Upper lobe of right lung (tissue), 1 donor: Measurements from ENCODE around the gene BLTP3B. TPM values are rescaled to one million over a fixed set of nuclear protein-coding genes. Genes with fewer than 3 reads are reported as not detected.

ENCODE experiments used
- ATAC-seq: fragments of 200-7000 bp; cut with Tn5 transposase; one replicate; pipeline ENCODE4 v1.9.1; 2020; ENCODE audit warnings: mild to moderate bottlenecking, moderate library complexity
- DNase-seq: peaks from one replicate; pipeline ENCODE4 v3.0.0-alpha.2; 2020
- H3K27ac ChIP-seq: fragments of 200-600 bp; one replicate; pipeline ENCODE4 v1.8.0; 2022
- H3K27me3 ChIP-seq: fragments of 200-600 bp; one replicate; pipeline ENCODE4 v1.8.0; 2022; ENCODE audit warnings: mild to moderate bottlenecking
- H3K36me3 ChIP-seq: fragments of 200-600 bp; one replicate; pipeline ENCODE4 v1.8.0; 2022
- H3K4me1 ChIP-seq: fragments of 200-600 bp; one replicate; pipeline ENCODE4 v1.8.0; 2022
- H3K4me3 ChIP-seq: fragments of 200-600 bp; one replicate; pipeline ENCODE4 v1.8.0; 2022; ENCODE audit warnings: mild to moderate bottlenecking
- H3K9me3 ChIP-seq: fragments of 200-600 bp; one replicate; pipeline ENCODE4 v1.8.0; 2022
- intact Hi-C: fragments of 100-400 bp; cut with DNase I; formaldehyde crosslinking; loops from one replicate; pipeline ENCODE4 v1.11.0; 2022
- total RNA-seq: library from RNA; stranded (reverse); fragmentation: NEBNext Ultra II Directional; extraction: Animal tissue kit (Norgen Biotek cat#: 25700); gene quantifications from one replicate; pipeline ENCODE4 v1.2.1, GENCODE V29; 2021
- TF ChIP-seq, protein P1 (sequence below): fragments of 200-600 bp; IDR thresholded peaks from one replicate; pipeline ENCODE4 v1.8.0; 2022; ENCODE audit warnings: antibody characterized with exemption
- donor health status: DM: no; HTN: yes; CAD: no; lungs with severe emphysema.

The BLTP3B gene
- total RNA-seq, 1 donor from 2014 or later: 22.0 TPM

- no peaks in the 10 kb centered on the region for H3K36me3 ChIP-seq
- no peaks in the 10 kb centered on the region for H3K9me3 ChIP-seq
- H3K4me3 ChIP-seq: no peak overlapping the region
- no peaks in the 10 kb centered on the region for H3K27me3 ChIP-seq
- no peak for ATAC-seq
- DNase-seq: no peak
- TF ChIP-seq, protein P1, sequence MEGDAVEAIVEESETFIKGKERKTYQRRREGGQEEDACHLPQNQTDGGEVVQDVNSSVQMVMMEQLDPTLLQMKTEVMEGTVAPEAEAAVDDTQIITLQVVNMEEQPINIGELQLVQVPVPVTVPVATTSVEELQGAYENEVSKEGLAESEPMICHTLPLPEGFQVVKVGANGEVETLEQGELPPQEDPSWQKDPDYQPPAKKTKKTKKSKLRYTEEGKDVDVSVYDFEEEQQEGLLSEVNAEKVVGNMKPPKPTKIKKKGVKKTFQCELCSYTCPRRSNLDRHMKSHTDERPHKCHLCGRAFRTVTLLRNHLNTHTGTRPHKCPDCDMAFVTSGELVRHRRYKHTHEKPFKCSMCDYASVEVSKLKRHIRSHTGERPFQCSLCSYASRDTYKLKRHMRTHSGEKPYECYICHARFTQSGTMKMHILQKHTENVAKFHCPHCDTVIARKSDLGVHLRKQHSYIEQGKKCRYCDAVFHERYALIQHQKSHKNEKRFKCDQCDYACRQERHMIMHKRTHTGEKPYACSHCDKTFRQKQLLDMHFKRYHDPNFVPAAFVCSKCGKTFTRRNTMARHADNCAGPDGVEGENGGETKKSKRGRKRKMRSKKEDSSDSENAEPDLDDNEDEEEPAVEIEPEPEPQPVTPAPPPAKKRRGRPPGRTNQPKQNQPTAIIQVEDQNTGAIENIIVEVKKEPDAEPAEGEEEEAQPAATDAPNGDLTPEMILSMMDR: no peak
- intact Hi-C loops: no loop called here
- no peak overlapping the region for H3K27ac ChIP-seq
- H3K4me1 ChIP-seq: peaks cover 3% of the 10 kb centered on the region
These were observed 22.3 kb downstream of the BLTP3B start for GRCh38 chr12:100120355-100120754.

DNA sequence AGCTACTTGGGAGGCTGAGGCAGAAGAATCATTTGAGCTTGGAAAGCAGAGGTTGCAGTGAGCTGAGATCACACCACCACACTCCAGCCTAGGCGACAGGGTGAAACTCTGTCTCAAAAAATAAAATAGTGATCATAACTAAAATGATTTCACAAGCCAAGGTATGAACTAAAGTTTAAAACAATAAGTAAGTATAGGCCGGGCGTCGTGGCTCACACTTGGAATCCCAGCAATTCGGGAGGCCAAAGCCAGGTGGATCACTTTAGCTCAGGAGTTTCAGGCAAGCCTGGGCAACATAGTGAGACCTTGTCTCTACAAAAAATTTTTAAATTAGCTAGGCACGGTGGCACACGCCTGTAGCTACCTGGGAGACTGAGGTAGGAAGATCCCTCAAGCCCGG is 27.4 kb downstream of the BLTP3B start:
- Histone ChIP-seq H3K4me3 (no peak overlapping the region), H3K27me3 (no peaks in the 10 kb centered on the region), H3K27ac (no peak overlapping the region), H3K4me1 (peaks cover 5% of the 10 kb centered on the region), H3K36me3 (no peaks in the 10 kb centered on the region), H3K9me3 (no peaks in the 10 kb centered on the region)
- no peak for ATAC-seq
- intact Hi-C loops: no loop called here
- TF ChIP-seq, protein P1: no peak
- no peak for DNase-seq

- H3K27ac ChIP-seq: no peak overlapping the region
- H3K36me3 ChIP-seq: no peaks in the 10 kb centered on the region
- H3K4me1 ChIP-seq: peaks cover 5% of the 10 kb centered on the region
- no peaks in the 10 kb centered on the region for H3K27me3 ChIP-seq
- TF ChIP-seq, protein P1: no peak
- DNase-seq (no peak), ATAC-seq (no peak)
- no peak overlapping the region for H3K4me3 ChIP-seq
- no peaks in the 10 kb centered on the region for H3K9me3 ChIP-seq
- intact Hi-C loops: no loop called here
These were observed 28.1 kb downstream of the BLTP3B start for GRCh38 chr12:100114574-100114973.

DNA sequence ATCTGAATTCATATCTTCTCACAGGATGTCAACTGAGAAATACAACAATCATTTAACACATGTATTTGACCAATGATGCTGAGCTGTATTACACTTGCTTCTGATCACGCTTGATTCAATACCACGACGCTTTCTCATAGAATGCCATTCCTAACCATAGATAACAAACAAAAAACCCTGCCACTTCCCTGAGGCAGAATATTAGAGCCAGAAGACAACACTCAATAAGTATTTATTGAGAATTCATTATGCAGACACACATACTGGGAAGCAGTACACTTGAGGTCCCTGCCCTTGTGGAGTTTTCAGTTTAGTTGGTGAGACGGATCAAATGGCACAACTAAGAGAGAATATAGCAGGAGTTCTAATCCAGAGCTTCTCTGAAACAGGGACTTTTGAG is 32.4 kb downstream of the BLTP3B start:
- Histone ChIP-seq H3K27me3 (no peaks in the 10 kb centered on the region), H3K36me3 (peaks cover 5% of the 10 kb centered on the region), H3K4me3 (no peak overlapping the region), H3K27ac (no peak overlapping the region), H3K4me1 (peaks cover 5% of the 10 kb centered on the region), H3K9me3 (no peaks in the 10 kb centered on the region)
- intact Hi-C loops: no loop called here
- DNase-seq: no peak
- TF ChIP-seq, protein P1: no peak
- no peak for ATAC-seq

DNA sequence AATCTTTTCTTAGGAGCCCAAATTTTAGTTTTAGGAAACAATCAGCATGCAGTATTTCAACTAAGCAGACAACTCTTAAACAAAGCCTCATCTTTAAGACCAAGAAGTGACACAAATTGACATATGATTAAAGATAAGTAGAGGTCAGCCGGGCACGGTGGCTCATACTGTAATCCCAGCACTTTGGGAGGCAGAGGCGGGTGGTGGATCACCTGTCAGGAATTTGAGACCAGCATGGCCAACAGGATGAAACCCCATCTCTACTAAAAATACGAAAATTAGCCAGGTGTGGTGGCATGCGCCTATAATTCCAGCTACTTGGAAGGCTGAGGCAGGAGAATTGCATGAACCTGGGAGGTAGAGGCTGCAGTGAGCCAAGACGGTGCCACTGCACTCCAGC is 35.8 kb downstream of the BLTP3B start:
- Histone ChIP-seq H3K27me3 (no peaks in the 10 kb centered on the region), H3K4me1 (no peaks in the 10 kb centered on the region), H3K36me3 (peaks cover 13% of the 10 kb centered on the region), H3K27ac (no peak overlapping the region), H3K9me3 (no peaks in the 10 kb centered on the region), H3K4me3 (no peak overlapping the region)
- TF ChIP-seq, protein P1: no peak
- ATAC-seq: no peak
- intact Hi-C loops: no loop called here
- no peak for DNase-seq

DNA sequence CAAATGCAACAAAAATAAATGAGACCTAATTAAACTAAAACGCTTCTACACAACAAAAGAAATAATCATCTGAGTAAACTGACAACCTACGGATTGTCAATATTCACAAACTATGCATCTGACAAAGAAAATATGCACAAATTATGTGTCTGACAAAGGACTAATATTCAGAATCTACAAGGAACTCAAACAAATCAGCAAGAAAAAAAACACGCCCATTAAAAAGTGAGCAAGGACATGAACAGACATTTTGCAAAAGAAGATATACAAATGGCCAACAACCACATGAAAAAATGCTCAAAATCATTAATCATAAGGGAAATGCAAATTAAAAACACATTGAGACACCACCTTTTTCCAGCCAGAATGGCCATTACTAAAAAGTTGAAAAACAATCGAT is 37.0 kb downstream of the BLTP3B start:
- no peak for ATAC-seq
- Histone ChIP-seq H3K4me1 (no peaks in the 10 kb centered on the region), H3K9me3 (no peaks in the 10 kb centered on the region), H3K4me3 (no peak overlapping the region), H3K27me3 (no peaks in the 10 kb centered on the region), H3K27ac (no peak overlapping the region), H3K36me3 (peaks cover 16% of the 10 kb centered on the region)
- intact Hi-C loops: no loop called here
- no peak for DNase-seq
- TF ChIP-seq, protein P1: no peak
